ENCODE data around the gene NHLRC3. TPM values are rescaled to one million over a fixed set of nuclear protein-coding genes. Genes with fewer than 3 reads are reported as not detected.

The NHLRC3 gene, protein sequence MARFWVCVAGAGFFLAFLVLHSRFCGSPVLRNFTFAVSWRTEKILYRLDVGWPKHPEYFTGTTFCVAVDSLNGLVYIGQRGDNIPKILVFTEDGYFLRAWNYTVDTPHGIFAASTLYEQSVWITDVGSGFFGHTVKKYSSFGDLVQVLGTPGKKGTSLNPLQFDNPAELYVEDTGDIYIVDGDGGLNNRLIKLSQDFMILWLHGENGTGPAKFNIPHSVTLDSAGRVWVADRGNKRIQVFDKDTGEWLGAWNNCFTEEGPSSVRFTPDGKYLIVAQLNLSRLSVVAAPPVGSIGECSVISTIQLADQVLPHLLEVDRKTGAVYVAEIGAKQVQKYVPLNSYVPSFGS
- total RNA-seq = 7.1 and 15.8 TPM in 2 replicates

GRCh38 chr13:39037880-39038568 lies at the start of gene NHLRC3, which contains the start of gene PROSER1:
Gene NHLRC3 (plus strand): TSS chr13:39038456. CDS start chr13:39038640, 184 bp downstream.
Gene PROSER1 (minus strand): TSS chr13:39038089. CDS start chr13:39037242, 847 bp downstream.

GRCh38 chr13:38990693-38991092 lies 47.6 kb upstream of the NHLRC3 start, which contains the start of gene STOML3:
Gene STOML3 (minus strand): TSS chr13:38990831. CDS start chr13:38990721, 110 bp downstream.

Other genes starting within 250 kb of the NHLRC3 start
- gene STOML3, start 47.6 kb upstream of the NHLRC3 start, total RNA-seq = not detected in 2 replicates
- gene PROSER1, start 367 bp upstream of the NHLRC3 start, total RNA-seq = 7.6 and 27.2 TPM in 2 replicates